ENCODE data around the gene EYA3.

DNA sequence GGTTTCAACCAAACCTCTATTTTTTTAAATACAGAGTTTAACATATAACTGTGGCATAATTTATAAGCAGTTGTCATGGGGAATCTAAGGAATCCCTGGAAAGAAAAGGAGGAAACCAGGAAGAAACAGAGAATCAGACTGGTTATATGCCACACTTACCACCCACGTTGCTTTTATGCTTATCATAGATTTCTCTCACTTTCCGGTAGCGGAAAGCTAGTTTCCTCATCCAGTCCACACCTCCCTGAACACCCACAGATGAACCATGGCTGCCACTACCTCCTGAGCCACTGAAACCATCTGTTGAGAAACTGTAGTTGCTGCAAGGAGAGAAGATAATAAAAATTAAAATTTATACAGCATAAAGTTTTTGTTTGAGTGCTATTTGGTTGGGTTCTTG is 95.2 kb downstream of the EYA3 start:
- no peak for TF ChIP-seq POLR2AphosphoS5 (IDR thresholded peaks at IDR 0.05)
- TF ChIP-seq, protein P1, sequence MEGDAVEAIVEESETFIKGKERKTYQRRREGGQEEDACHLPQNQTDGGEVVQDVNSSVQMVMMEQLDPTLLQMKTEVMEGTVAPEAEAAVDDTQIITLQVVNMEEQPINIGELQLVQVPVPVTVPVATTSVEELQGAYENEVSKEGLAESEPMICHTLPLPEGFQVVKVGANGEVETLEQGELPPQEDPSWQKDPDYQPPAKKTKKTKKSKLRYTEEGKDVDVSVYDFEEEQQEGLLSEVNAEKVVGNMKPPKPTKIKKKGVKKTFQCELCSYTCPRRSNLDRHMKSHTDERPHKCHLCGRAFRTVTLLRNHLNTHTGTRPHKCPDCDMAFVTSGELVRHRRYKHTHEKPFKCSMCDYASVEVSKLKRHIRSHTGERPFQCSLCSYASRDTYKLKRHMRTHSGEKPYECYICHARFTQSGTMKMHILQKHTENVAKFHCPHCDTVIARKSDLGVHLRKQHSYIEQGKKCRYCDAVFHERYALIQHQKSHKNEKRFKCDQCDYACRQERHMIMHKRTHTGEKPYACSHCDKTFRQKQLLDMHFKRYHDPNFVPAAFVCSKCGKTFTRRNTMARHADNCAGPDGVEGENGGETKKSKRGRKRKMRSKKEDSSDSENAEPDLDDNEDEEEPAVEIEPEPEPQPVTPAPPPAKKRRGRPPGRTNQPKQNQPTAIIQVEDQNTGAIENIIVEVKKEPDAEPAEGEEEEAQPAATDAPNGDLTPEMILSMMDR (IDR thresholded peaks at IDR 0.05 in 8 of 11, conservative IDR thresholded peaks at IDR 0.05 in 3 of 11): no peak
